ENCODE results near the gene SMAD3.

SMAD3 gene

GRCh38 chr15:67232591-67232990 is 167.2 kb downstream of the SMAD3 start:
- Histone ChIP-seq H3K36me3 (ENCODE audit: control insufficient read depth in 1 of 2, insufficient read depth in 2 of 2, low read length in 2 of 2) (peaks cover 28 to 40% of the 10 kb centered on the region in 2 donors), H3K27me3 (ENCODE audit: low read depth, low read length) (no peaks in the 10 kb centered on the region), H3K27ac (ENCODE audit: low read length) (no peak overlapping the region), H3K4me3 (ENCODE audit: low read depth in 1 of 2, low read length in 2 of 2) (no peak overlapping the region), H3K4me1 (ENCODE audit: control insufficient read depth in 1 of 2, insufficient read depth in 2 of 2, low read length in 2 of 2) (no peaks in the 10 kb centered on the region), H3K9me3 (ENCODE audit: control insufficient read depth in 1 of 2, low read length in 2 of 2) (no peaks in the 10 kb centered on the region)

GRCh38 chr15:67240235-67241131 is 175.1 kb downstream of the SMAD3 start:
- H3K4me3 ChIP-seq (ENCODE audit: low read depth in 1 of 2, low read length in 2 of 2): no peak overlapping the region
- H3K9me3 ChIP-seq (ENCODE audit: control insufficient read depth in 1 of 2, low read length in 2 of 2): no peaks in the 10 kb centered on the region
- H3K27me3 ChIP-seq (ENCODE audit: low read depth, low read length): no peaks in the 10 kb centered on the region
- no peaks in the 10 kb centered on the region for H3K36me3 ChIP-seq (ENCODE audit: control insufficient read depth in 1 of 2, insufficient read depth in 2 of 2, low read length in 2 of 2)
- no peak overlapping the region for H3K27ac ChIP-seq (ENCODE audit: low read length)
- H3K4me1 ChIP-seq (ENCODE audit: control insufficient read depth in 1 of 2, insufficient read depth in 2 of 2, low read length in 2 of 2): peaks cover 0 to 3% of the 10 kb centered on the region in 2 donors

GRCh38 chr15:67241132-67241855 is 175.9 kb downstream of the SMAD3 start:
- Histone ChIP-seq H3K4me1 (ENCODE audit: control insufficient read depth in 1 of 2, insufficient read depth in 2 of 2, low read length in 2 of 2) (peaks cover 0 to 3% of the 10 kb centered on the region in 2 donors), H3K9me3 (ENCODE audit: control insufficient read depth in 1 of 2, low read length in 2 of 2) (no peaks in the 10 kb centered on the region), H3K27ac (ENCODE audit: low read length) (no peak overlapping the region), H3K36me3 (ENCODE audit: control insufficient read depth in 1 of 2, insufficient read depth in 2 of 2, low read length in 2 of 2) (no peaks in the 10 kb centered on the region), H3K27me3 (ENCODE audit: low read depth, low read length) (no peaks in the 10 kb centered on the region), H3K4me3 (ENCODE audit: low read depth in 1 of 2, low read length in 2 of 2) (no peak overlapping the region)

- H3K4me1 ChIP-seq (ENCODE audit: control insufficient read depth in 1 of 2, insufficient read depth in 2 of 2, low read length in 2 of 2): peaks cover 0 to 3% of the 10 kb centered on the region in 2 donors
- H3K9me3 ChIP-seq (ENCODE audit: control insufficient read depth in 1 of 2, low read length in 2 of 2): no peaks in the 10 kb centered on the region
- no peaks in the 10 kb centered on the region for H3K36me3 ChIP-seq (ENCODE audit: control insufficient read depth in 1 of 2, insufficient read depth in 2 of 2, low read length in 2 of 2)
- no peak overlapping the region for H3K4me3 ChIP-seq (ENCODE audit: low read depth in 1 of 2, low read length in 2 of 2)
- H3K27ac ChIP-seq (ENCODE audit: low read length): no peak overlapping the region
- no peaks in the 10 kb centered on the region for H3K27me3 ChIP-seq (ENCODE audit: low read depth, low read length)
Observed at GRCh38 chr15:67242708-67243111, 177.3 kb downstream of the SMAD3 start.
